OCI-LY3 (cell line): ENCODE measurements around the gene NDE1.

Experiments used
- EZH2phosphoT487 ChIP-seq: fragments of 200-600 bp; shearing (Covaris generic); IDR thresholded peaks from 2 replicates; pipeline ENCODE4 v1.6.1; 2018; ENCODE audit warnings: antibody characterized with exemption, mixed run types, low read depth
- TF ChIP-seq, protein P1 (sequence below): fragments of 200-600, 300-600 bp; sonication (generic); IDR thresholded peaks from 2 replicates; pipeline ENCODE4 v1.5.1; 2014; ENCODE audit warnings: antibody characterized with exemption, low read length, low read depth

DNA sequence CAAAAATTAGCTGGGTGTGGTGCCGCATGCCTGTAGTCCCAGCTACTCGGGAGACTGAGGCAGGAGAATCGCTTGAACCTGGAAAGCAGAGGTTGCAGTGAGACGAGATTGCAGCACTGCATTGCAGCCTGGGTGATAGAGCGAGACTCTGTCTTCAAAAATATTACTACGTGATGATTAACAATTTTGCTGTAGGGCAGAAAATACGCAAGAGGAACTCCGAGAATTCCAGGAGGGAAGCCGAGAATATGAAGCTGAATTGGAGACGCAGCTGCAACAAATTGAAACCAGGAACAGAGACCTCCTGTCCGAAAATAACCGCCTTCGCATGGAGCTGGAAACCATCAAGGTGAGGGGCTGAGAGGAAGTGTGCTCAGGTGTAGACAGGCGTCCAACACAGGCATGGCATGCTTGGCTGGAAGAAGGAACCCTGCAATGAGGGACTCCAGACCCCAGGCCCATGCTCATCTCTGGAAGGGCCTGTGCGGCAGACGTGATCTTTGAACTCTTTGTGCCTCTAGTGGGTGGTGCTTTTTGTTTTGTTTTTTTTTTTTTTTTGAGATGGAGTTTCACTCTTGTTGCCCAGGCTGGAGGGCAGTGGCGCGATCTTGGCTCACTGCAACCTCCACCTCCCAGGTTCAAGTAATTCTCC is 17.2 kb downstream of the NDE1 start:
- TF ChIP-seq, protein P1, sequence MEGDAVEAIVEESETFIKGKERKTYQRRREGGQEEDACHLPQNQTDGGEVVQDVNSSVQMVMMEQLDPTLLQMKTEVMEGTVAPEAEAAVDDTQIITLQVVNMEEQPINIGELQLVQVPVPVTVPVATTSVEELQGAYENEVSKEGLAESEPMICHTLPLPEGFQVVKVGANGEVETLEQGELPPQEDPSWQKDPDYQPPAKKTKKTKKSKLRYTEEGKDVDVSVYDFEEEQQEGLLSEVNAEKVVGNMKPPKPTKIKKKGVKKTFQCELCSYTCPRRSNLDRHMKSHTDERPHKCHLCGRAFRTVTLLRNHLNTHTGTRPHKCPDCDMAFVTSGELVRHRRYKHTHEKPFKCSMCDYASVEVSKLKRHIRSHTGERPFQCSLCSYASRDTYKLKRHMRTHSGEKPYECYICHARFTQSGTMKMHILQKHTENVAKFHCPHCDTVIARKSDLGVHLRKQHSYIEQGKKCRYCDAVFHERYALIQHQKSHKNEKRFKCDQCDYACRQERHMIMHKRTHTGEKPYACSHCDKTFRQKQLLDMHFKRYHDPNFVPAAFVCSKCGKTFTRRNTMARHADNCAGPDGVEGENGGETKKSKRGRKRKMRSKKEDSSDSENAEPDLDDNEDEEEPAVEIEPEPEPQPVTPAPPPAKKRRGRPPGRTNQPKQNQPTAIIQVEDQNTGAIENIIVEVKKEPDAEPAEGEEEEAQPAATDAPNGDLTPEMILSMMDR, result no peak
- no peak for TF ChIP-seq EZH2phosphoT487
